HG03460 (cell line): ENCODE results near the gene SCARB1.

ENCODE experiments used
- ATAC-seq: cut with Tn5 transposase; IDR thresholded peaks from one replicate; pipeline ENCODE4 v1.9.1; 2021; ENCODE audit not compliant: unreplicated experiment

SCARB1 gene

GRCh38 chr12:124762791-124763593, 100.7 kb downstream of the SCARB1 start:
- no peak for ATAC-seq

- no peak for ATAC-seq
Measured at GRCh38 chr12:124762384-124762783, 101.3 kb downstream of the SCARB1 start.

- no peak for ATAC-seq
Measured at GRCh38 chr12:124761871-124762270, 101.8 kb downstream of the SCARB1 start.

- no peak for ATAC-seq
Measured at GRCh38 chr12:124761056-124761455, 102.6 kb downstream of the SCARB1 start.

GRCh38 chr12:124760560-124760959, 103.1 kb downstream of the SCARB1 start:
- ATAC-seq, result no peak

- no peak for ATAC-seq
Measured at GRCh38 chr12:124759841-124760503, 103.7 kb downstream of the SCARB1 start.

GRCh38 chr12:124758266-124759220, 105.1 kb downstream of the SCARB1 start:
- ATAC-seq, result no peak

GRCh38 chr12:124757329-124757728, 106.3 kb downstream of the SCARB1 start:
- ATAC-seq, result no peak

- no peak for ATAC-seq
Measured at GRCh38 chr12:124756760-124757159, 106.9 kb downstream of the SCARB1 start.

GRCh38 chr12:124756166-124756565, 107.5 kb downstream of the SCARB1 start:
- no peak for ATAC-seq

- no peak for ATAC-seq
Measured at GRCh38 chr12:124755801-124756148, 107.9 kb downstream of the SCARB1 start.

GRCh38 chr12:124754949-124755800, 108.5 kb downstream of the SCARB1 start:
- ATAC-seq, result peak; percentile 49

- no peak for ATAC-seq
Measured at GRCh38 chr12:124754491-124754890, 109.2 kb downstream of the SCARB1 start.

GRCh38 chr12:124753993-124754392, 109.7 kb downstream of the SCARB1 start:
- ATAC-seq, result no peak

- no peak for ATAC-seq
Measured at GRCh38 chr12:124753228-124753591, 110.5 kb downstream of the SCARB1 start.

- no peak for ATAC-seq
Measured at GRCh38 chr12:124752437-124753227, 111.0 kb downstream of the SCARB1 start.

- no peak for ATAC-seq
Measured at GRCh38 chr12:124751654-124752355, 111.9 kb downstream of the SCARB1 start.

- no peak for ATAC-seq
Measured at GRCh38 chr12:124750787-124751471, 112.7 kb downstream of the SCARB1 start.
